PC-9 (cell line): ENCODE results near the gene PLOD2. TPM values are rescaled to one million over a fixed set of nuclear protein-coding genes. Genes with fewer than 3 reads are reported as not detected.

Source experiments
- BruUV-seq: library from RNA; stranded (reverse); fragments of 400-500 nt; replicated peaks from 2 replicates; lab custom pipeline; 2021; lab: Mats Ljungman, UMichigan
- CTCF ChIA-PET: fragments of 300-600 bp; sonication (Branson Sonifier 250); formaldehyde crosslinking; loops from one replicate; lab custom pipeline; 2022; ENCODE audit warnings: antibody characterized with exemption; lab: Charles Lee
- POLR2A ChIA-PET: fragments of 300-600 bp; sonication (Branson Sonifier 250); formaldehyde crosslinking; loops from one replicate; lab custom pipeline; 2022; ENCODE audit warnings: antibody characterized with exemption; ENCODE audit not compliant: unreplicated experiment; lab: Charles Lee
- DNase-seq, 2 experiments: peaks; one replicate each; pipeline versions ENCODE4 v3.0.0 to v3.0.0-alpha.2; 2015 to 2022; ENCODE audit warnings: mixed read lengths in 1 of 2
- H2AFZ ChIP-seq: fragments of 200-600 bp; sonication (generic); 2 replicates; pipeline ENCODE4 v1.8.1; 2017; ENCODE audit warnings: antibody characterized with exemption
- H3F3A ChIP-seq: fragments of 200-600 bp; sonication (generic); 2 replicates; pipeline ENCODE4 v1.8.1; 2017; ENCODE audit warnings: antibody characterized with exemption, mild to moderate bottlenecking, low read depth; ENCODE audit not compliant: insufficient read depth
- H3K27ac ChIP-seq: fragments of 200-600 bp; sonication (generic); 2 replicates; pipeline ENCODE4 v1.6.1; 2016; ENCODE audit warnings: mixed run types
- H3K27me3 ChIP-seq: fragments of 200-600 bp; sonication (generic); 2 replicates; pipeline ENCODE4 v1.6.1; 2016; ENCODE audit warnings: low read depth, mixed run types; ENCODE audit not compliant: insufficient read depth
- H3K36me3 ChIP-seq: fragments of 200-600 bp; sonication (generic); 2 replicates; pipeline ENCODE4 v1.6.1; 2016; ENCODE audit warnings: low read depth, mixed run types
- H3K4me1 ChIP-seq: fragments of 200-600 bp; sonication (generic); replicated peaks from 2 replicates; pipeline ENCODE4 v1.6.1; 2016; ENCODE audit warnings: mixed run types; ENCODE audit not compliant: insufficient read depth
- H3K4me2 ChIP-seq: fragments of 200-600 bp; sonication (generic); 2 replicates; pipeline ENCODE4 v1.6.1; 2017; ENCODE audit warnings: mixed run types
- H3K4me3 ChIP-seq: fragments of 200-600 bp; sonication (generic); 2 replicates; pipeline ENCODE4 v1.6.1; 2016; ENCODE audit warnings: mixed run types
- H3K79me2 ChIP-seq: fragments of 200-600 bp; sonication (generic); 2 replicates; pipeline ENCODE4 v1.6.1; 2017; ENCODE audit warnings: low read depth, mixed run types
- H3K9me2 ChIP-seq: fragments of 200-600 bp; sonication (generic); 2 replicates; pipeline ENCODE4 v1.8.1; 2017; ENCODE audit warnings: mild to moderate bottlenecking; ENCODE audit not compliant: insufficient read depth
- H3K9me3 ChIP-seq: fragments of 200-600 bp; sonication (generic); 2 replicates; pipeline ENCODE4 v1.8.1; 2016; ENCODE audit warnings: low read depth; ENCODE audit not compliant: insufficient read depth
- H4K20me1 ChIP-seq: fragments of 200-600 bp; sonication (generic); 2 replicates; pipeline ENCODE4 v1.8.1; 2017; ENCODE audit not compliant: insufficient read depth
- CTCF ChIP-seq: fragments of 200-600 bp; sonication (generic); conservative IDR thresholded peaks from 2 replicates; pipeline ENCODE4 v1.6.1; 2017; ENCODE audit warnings: mixed run types, antibody characterized with exemption, mild to moderate bottlenecking, moderate library complexity
- EZH2 ChIP-seq: fragments of 200-600 bp; sonication (generic); IDR thresholded peaks from 2 replicates; pipeline ENCODE4 v1.8.0; 2017; ENCODE audit warnings: antibody characterized with exemption, low read depth
- intact Hi-C: fragments of 100-400 bp; cut with micrococcal nuclease; formaldehyde crosslinking; loops from one replicate; pipeline ENCODE4 v1.10.0; 2022; ENCODE audit not compliant: unreplicated experiment
- total RNA-seq: library from RNA; stranded (reverse); gene quantifications from 2 replicates; pipeline ENCODE4 v1.2.3, GENCODE V29; 2021

PLOD2 gene
- total RNA-seq, 1 experiment from 2014 or later = 30.3 TPM

GRCh38 chr3:146052056-146052790, 108.8 kb downstream of the PLOD2 start:
- H3K36me3 ChIP-seq = no peaks in the 10 kb centered on the region
- no peaks in the 10 kb centered on the region for H4K20me1 ChIP-seq
- H3K27me3 ChIP-seq = no peaks in the 10 kb centered on the region
- POLR2A ChIA-PET = no interaction called here
- H3K4me1 ChIP-seq = no peaks in the 10 kb centered on the region
- no TSS peak for BruUV-seq
- CTCF ChIA-PET = no interaction called here
- H3K9me2 ChIP-seq = peaks cover 6% of the 10 kb centered on the region; the same call in 1 of the 2 replicates
- H3K9me3 ChIP-seq = no peaks in the 10 kb centered on the region; the same call in 1 of the 2 replicates
- no peak overlapping the region for H3K4me3 ChIP-seq
- H3F3A ChIP-seq = no peaks in the 10 kb centered on the region
- DNase-seq = no peak
- no peaks in the 10 kb centered on the region for H3K79me2 ChIP-seq
- no peak overlapping the region for H3K27ac ChIP-seq
- intact Hi-C loops = no loop called here
- TF ChIP-seq CTCF = no peak
- no peak for TF ChIP-seq EZH2
- no peak overlapping the region for H2AFZ ChIP-seq
- H3K4me2 ChIP-seq = no peak overlapping the region

GRCh38 chr3:146050691-146051090, 110.3 kb downstream of the PLOD2 start:
- intact Hi-C loops = no loop called here
- Histone ChIP-seq H3K27me3 (no peaks in the 10 kb centered on the region), H3K4me3 (no peak overlapping the region), H4K20me1 (no peaks in the 10 kb centered on the region), H3K4me1 (no peaks in the 10 kb centered on the region), H3F3A (no peaks in the 10 kb centered on the region), H2AFZ (no peak overlapping the region), H3K9me3 (no peaks in the 10 kb centered on the region; the same call in 1 of the 2 replicates), H3K27ac (no peak overlapping the region), H3K79me2 (no peaks in the 10 kb centered on the region), H3K4me2 (no peak overlapping the region), H3K9me2 (peaks cover 6% of the 10 kb centered on the region; the same call in 1 of the 2 replicates), H3K36me3 (no peaks in the 10 kb centered on the region)
- no TSS peak for BruUV-seq
- TF ChIP-seq EZH2 = no peak
- no peak for TF ChIP-seq CTCF
- DNase-seq = no peak
- POLR2A ChIA-PET = no interaction called here
- CTCF ChIA-PET = no interaction called here

- Histone ChIP-seq H3K79me2 (no peaks in the 10 kb centered on the region), H3K4me2 (no peak overlapping the region), H3K9me2 (no peaks in the 10 kb centered on the region), H3K4me3 (no peak overlapping the region), H3K36me3 (no peaks in the 10 kb centered on the region), H3K4me1 (no peaks in the 10 kb centered on the region), H4K20me1 (no peaks in the 10 kb centered on the region), H2AFZ (no peak overlapping the region), H3F3A (no peaks in the 10 kb centered on the region), H3K9me3 (no peaks in the 10 kb centered on the region), H3K27ac (no peak overlapping the region), H3K27me3 (no peaks in the 10 kb centered on the region)
- CTCF ChIA-PET = no interaction called here
- no peak for TF ChIP-seq EZH2
- TF ChIP-seq CTCF = no peak
- no peak for DNase-seq
- no TSS peak for BruUV-seq
- POLR2A ChIA-PET = no interaction called here
- intact Hi-C loops = no loop called here
Observed at GRCh38 chr3:146047485-146047884, 113.5 kb downstream of the PLOD2 start.
